ENCODE measurements around the gene TEX44.

TEX44 gene

DNA sequence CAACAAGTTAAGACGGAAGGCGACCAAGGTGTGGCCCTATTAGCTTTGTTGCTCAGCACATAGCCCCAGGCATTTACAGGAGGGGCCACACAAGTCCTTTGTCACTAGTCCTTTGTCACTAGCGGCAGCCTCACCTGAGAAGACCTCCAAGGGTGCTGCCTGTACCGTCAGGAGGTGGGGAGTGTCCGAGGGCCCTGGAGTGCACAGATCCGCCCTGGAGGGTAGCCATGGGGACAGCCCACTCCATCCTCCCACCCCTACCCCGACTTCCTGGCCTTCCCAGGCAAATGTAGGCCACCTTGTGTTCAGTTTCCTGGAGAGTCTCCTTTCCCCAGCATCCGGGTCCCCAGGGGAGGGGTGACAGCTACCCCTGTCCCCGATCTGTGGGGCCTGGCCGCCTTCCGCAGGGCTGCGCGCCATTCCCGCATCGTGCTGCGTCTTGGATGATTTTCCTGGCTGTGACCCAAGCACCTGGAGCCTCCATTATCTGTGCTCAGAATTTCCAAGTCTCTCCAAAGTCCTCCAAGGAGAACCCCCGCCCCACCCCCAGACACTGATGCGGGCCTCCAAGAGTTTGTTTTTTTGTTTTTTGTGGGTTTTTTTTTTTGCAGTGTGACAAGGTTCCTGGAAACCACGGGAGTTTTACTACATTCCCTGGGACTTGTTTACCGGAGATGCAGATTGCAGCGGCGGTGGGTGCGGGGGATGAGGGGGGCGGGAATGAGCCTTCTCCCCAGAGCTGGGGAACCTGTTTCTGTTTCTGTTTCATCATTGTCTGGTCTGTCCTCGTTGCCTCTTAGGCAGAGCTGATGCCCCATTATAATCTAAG, 28.6 kb downstream of the TEX44 start:
- H3K36me3 ChIP-seq: no peaks in the 10 kb centered on the region
- no peaks in the 10 kb centered on the region for H3K4me1 ChIP-seq (ENCODE audit: control insufficient read depth in 1 of 2, insufficient read depth in 1 of 2, low read depth in 1 of 2, low read length in 1 of 2)
- TF ChIP-seq, protein P1, sequence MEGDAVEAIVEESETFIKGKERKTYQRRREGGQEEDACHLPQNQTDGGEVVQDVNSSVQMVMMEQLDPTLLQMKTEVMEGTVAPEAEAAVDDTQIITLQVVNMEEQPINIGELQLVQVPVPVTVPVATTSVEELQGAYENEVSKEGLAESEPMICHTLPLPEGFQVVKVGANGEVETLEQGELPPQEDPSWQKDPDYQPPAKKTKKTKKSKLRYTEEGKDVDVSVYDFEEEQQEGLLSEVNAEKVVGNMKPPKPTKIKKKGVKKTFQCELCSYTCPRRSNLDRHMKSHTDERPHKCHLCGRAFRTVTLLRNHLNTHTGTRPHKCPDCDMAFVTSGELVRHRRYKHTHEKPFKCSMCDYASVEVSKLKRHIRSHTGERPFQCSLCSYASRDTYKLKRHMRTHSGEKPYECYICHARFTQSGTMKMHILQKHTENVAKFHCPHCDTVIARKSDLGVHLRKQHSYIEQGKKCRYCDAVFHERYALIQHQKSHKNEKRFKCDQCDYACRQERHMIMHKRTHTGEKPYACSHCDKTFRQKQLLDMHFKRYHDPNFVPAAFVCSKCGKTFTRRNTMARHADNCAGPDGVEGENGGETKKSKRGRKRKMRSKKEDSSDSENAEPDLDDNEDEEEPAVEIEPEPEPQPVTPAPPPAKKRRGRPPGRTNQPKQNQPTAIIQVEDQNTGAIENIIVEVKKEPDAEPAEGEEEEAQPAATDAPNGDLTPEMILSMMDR (IDR thresholded peaks at IDR 0.05): no peak
- peaks cover 13% of the 10 kb centered on the region for H3K27me3 ChIP-seq
- no peak overlapping the region for H3K27ac ChIP-seq
- H3K9me3 ChIP-seq: no peaks in the 10 kb centered on the region
- no peak overlapping the region for H3K4me3 ChIP-seq (ENCODE audit: low read depth in 1 of 2, low read length in 1 of 2)

DNA sequence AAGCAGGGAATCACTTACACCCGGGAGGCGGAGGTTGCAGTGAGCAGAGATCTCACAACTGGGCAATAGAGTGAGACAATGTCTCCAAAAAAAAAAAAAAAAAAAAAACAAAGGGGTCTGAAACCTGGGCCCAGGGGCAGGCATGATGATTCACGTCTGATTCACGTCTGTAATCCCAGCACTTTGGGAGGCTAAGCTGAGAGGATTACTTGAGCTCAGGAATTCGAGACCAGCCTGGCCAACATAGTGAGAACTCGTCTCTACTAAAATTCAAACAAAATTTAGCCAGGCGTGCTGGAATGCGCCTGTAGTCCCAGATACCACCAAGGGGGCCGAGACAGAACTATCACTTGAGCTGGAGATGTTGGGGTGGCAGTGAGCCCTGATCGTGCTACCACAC, 30.3 kb downstream of the TEX44 start:
- Histone ChIP-seq H3K27ac (no peak overlapping the region), H3K4me3 (ENCODE audit: low read depth in 1 of 2, low read length in 1 of 2) (no peak overlapping the region), H3K9me3 (no peaks in the 10 kb centered on the region), H3K4me1 (ENCODE audit: control insufficient read depth in 1 of 2, insufficient read depth in 1 of 2, low read depth in 1 of 2, low read length in 1 of 2) (no peaks in the 10 kb centered on the region), H3K27me3 (no peaks in the 10 kb centered on the region), H3K36me3 (no peaks in the 10 kb centered on the region)
- TF ChIP-seq, protein P1 (IDR thresholded peaks at IDR 0.05): no peak

DNA sequence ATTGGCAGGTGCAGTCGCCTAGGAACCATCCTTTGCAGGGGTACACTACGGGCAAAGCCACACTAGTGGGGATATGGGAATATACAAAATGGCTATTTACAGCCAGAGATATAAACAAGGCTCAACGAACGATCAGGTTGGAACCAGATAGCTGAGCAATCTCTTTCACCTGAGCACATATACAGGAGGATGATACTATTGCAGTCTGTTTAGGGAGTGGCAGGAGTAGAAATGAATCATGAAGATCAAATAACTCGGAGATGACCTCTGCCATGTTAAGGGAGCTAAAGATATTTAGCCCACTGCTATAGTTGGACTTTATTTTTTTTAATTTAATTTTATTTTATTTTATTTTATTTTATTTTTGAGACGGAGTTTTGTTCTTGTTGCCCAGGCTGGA, 33.8 kb downstream of the TEX44 start:
- Histone ChIP-seq H3K4me1 (ENCODE audit: control insufficient read depth in 1 of 2, insufficient read depth in 1 of 2, low read depth in 1 of 2, low read length in 1 of 2) (no peaks in the 10 kb centered on the region), H3K27ac (no peak overlapping the region), H3K27me3 (no peaks in the 10 kb centered on the region), H3K36me3 (no peaks in the 10 kb centered on the region), H3K4me3 (ENCODE audit: low read depth in 1 of 2, low read length in 1 of 2) (no peak overlapping the region), H3K9me3 (no peaks in the 10 kb centered on the region)
- TF ChIP-seq, protein P1 (IDR thresholded peaks at IDR 0.05): no peak

DNA sequence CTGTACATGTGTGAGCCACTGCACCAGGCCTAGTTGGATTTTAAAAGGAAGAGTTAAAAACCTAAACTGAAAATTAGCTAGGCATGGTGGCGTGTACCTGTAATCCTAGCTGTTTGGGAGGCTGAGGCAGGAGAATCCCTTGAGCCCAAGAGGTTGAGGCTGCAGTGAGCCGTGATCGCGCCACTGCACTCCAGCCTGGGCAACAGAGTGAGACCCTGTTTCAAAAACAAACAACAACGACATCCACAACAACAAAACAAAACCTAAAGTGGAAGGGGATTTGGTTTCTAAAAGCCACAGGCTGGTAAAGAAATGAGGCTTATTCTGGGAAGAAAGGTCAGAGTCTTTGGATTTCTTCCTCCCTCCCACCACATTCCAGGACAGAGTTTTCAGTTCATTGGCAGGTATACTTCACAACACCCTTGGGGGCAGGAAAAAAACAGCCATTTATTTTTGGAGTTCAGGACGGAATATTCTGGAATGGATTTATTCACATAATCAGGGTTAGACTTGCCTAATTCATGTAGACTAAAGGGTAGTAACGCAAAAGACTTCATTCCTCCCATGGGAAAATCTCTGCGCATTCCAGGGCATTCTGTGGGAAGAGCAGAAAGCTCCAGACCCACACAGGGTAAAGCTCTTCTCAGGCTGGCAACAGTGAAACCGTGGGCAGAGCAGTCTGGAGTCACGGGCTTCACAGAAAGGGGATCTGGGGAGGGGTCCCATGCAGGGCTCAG, 34.9 kb downstream of the TEX44 start:
- Histone ChIP-seq H3K4me1 (ENCODE audit: control insufficient read depth in 1 of 2, insufficient read depth in 1 of 2, low read depth in 1 of 2, low read length in 1 of 2) (no peaks in the 10 kb centered on the region), H3K27me3 (no peaks in the 10 kb centered on the region), H3K4me3 (ENCODE audit: low read depth in 1 of 2, low read length in 1 of 2) (no peak overlapping the region), H3K9me3 (no peaks in the 10 kb centered on the region), H3K36me3 (no peaks in the 10 kb centered on the region), H3K27ac (no peak overlapping the region)
- TF ChIP-seq, protein P1 (IDR thresholded peaks at IDR 0.05): no peak

DNA sequence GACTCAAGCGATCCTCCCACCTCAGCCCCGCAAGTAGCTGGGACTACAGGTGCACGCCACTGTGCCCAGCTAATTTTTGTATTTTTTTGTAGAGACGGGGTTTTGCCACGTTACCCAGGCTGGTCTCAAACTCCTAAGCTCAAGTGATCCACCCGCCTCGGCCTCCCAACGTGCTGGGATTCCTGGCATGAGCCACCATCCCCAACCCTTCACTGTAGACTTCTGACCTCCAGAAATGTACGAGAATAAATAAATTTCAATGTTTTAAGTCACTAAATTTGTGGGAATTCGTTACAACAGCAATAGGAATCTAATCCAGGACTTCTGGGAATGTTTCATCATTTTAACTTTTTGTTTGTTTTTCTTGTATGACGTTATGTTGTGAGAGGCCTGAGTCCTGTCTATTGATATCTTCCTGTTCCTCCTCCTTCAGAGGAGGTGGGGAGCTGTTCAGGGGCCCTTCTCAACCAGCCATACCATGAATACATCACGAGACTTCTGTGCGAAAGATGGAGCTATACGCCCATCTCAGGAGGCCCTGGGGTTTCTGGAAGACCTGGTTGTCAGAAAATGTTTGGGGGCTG, 40.0 kb downstream of the TEX44 start:
- no peaks in the 10 kb centered on the region for H3K36me3 ChIP-seq
- H3K4me1 ChIP-seq (ENCODE audit: control insufficient read depth in 1 of 2, insufficient read depth in 1 of 2, low read depth in 1 of 2, low read length in 1 of 2): no peaks in the 10 kb centered on the region
- no peaks in the 10 kb centered on the region for H3K27me3 ChIP-seq
- H3K9me3 ChIP-seq: no peaks in the 10 kb centered on the region
- H3K27ac ChIP-seq: no peak overlapping the region
- TF ChIP-seq, protein P1 (IDR thresholded peaks at IDR 0.05): no peak
- H3K4me3 ChIP-seq (ENCODE audit: low read depth in 1 of 2, low read length in 1 of 2): no peak overlapping the region
